ENCODE results near the gene NECTIN3. TPM values are rescaled to one million over a fixed set of nuclear protein-coding genes. Genes with fewer than 3 reads are reported as not detected.

NECTIN3 gene
- total and polyA plus RNA-seq, 2 of the 4 experiments (the other 2 are of a cell fraction) = 34.7 to 155 TPM

GRCh38 chr3:111190518-111190917 lies 118.9 kb downstream of the NECTIN3 start:
- no CpG with 5 or more reads among the region's 2 CpGs for WGBS, 2 experiments (ENCODE audit: extremely low coverage in 2 of 2, insufficient read length in 1 of 2)
- H2AK9ac ChIP-seq (replicated peaks; ENCODE audit: low read depth, low read length, poor library complexity) = no peak overlapping the region
- H3K79me1 ChIP-seq (ENCODE audit: low read depth in 1 of 2, low read length in 2 of 2) = peaks cover 27 to 40% of the 10 kb centered on the region in 2 experiments
- BruUV-seq (replicated peaks) = no TSS peak
- intact Hi-C loops (cut with micrococcal nuclease) (loop anchor here (5.0 kb wide), 1 partner anchor 147 kb away; no protein-coding TSS in a partner anchor), in situ Hi-C loops (cut with MboI; ENCODE audit: low sequenced_read_pairs) (no loop called here), dilution Hi-C loops (cut with HindIII; ENCODE audit: low sequenced_read_pairs, unreplicated experiment) (no loop called here)
- no peaks in the 10 kb centered on the region; the same call in 1 of the 2 replicates for H3K4me1 ChIP-seq (ENCODE audit: control insufficient read depth, insufficient read depth, low read length)
- no peak overlapping the region for H3K4me2 ChIP-seq (ENCODE audit: low read depth, low read length)
- no peak overlapping the region for H3K4ac ChIP-seq (ENCODE audit: low read depth, low read length)
- H3K9me3 ChIP-seq (ENCODE audit: control insufficient read depth, insufficient read depth, low read length) = no peaks in the 10 kb centered on the region
- H4K91ac ChIP-seq (ENCODE audit: insufficient read depth, low read depth, low read length) = no peak overlapping the region
- H2BK15ac ChIP-seq (ENCODE audit: low read depth, low read length) = no peak overlapping the region
- ChIA-PET CTCF (no interaction called here), POLR2A (ENCODE audit: unreplicated experiment) (no interaction called here)
- no peak for ATAC-seq (ENCODE audit: low read depth)
- no peak overlapping the region for H3K18ac ChIP-seq (ENCODE audit: low read depth, low read length)
- H3K9ac ChIP-seq (ENCODE audit: low read depth, low read length) = no peak overlapping the region
- no peak overlapping the region for H4K5ac ChIP-seq (ENCODE audit: low read depth, low read length)
- H2AK5ac ChIP-seq (ENCODE audit: low read depth, low read length) = no peak overlapping the region
- H2BK5ac ChIP-seq (ENCODE audit: low read depth, low read length, poor library complexity, severe bottlenecking) = no peak overlapping the region
- H2AFZ ChIP-seq (replicated peaks; ENCODE audit: low read length, poor library complexity) = no peak overlapping the region
- no peak overlapping the region for H3K4me3 ChIP-seq (ENCODE audit: insufficient read depth, low read depth, low read length)
- H4K20me1 ChIP-seq (ENCODE audit: insufficient read depth, low read length) = no peaks in the 10 kb centered on the region
- H3K14ac ChIP-seq (replicated peaks; ENCODE audit: low read depth, low read length) = no peak overlapping the region
- no peak overlapping the region for H3K27ac ChIP-seq (ENCODE audit: insufficient read depth, low read length)
- H3K56ac ChIP-seq (ENCODE audit: extremely low read depth, insufficient read depth, low read length) = no peak overlapping the region
- H3K36me3 ChIP-seq (ENCODE audit: control insufficient read depth, insufficient read depth, low read length) = peaks cover 25% of the 10 kb centered on the region
- H2BK20ac ChIP-seq (ENCODE audit: low read depth, low read length) = no peak overlapping the region
- no peaks in the 10 kb centered on the region for H3K27me3 ChIP-seq (ENCODE audit: control insufficient read depth, insufficient read depth, low read length)
- H3K9me1 ChIP-seq (ENCODE audit: insufficient read depth, low read length) = no peaks in the 10 kb centered on the region
- no peak overlapping the region for H2BK120ac ChIP-seq (ENCODE audit: low read depth, low read length)
- TF ChIP-seq RCOR1 (IDR thresholded peaks at IDR 0.05; ENCODE audit: insufficient replicate concordance, low read length) (no peak), FOS (IDR thresholded peaks at IDR 0.05; ENCODE audit: low read depth, low read length) (no peak), MAZ (IDR thresholded peaks at IDR 0.05; ENCODE audit: borderline replicate concordance, low read depth, low read length) (no peak), MAFK (IDR thresholded peaks at IDR 0.05; ENCODE audit: low read depth, low read length) (no peak), NFE2L2 (IDR thresholded peaks at IDR 0.05; ENCODE audit: low read depth, low read length) (no peak), RAD21 (IDR thresholded peaks at IDR 0.05; ENCODE audit: low read length) (no peak), CEBPB (IDR thresholded peaks at IDR 0.05; ENCODE audit: low read depth, low read length) (no peak), CHD1 (IDR thresholded peaks at IDR 0.05; ENCODE audit: low read depth, low read length) (no peak), BHLHE40 (IDR thresholded peaks at IDR 0.05; ENCODE audit: low read depth, low read length) (no peak), RFX5 (IDR thresholded peaks at IDR 0.05; ENCODE audit: low read depth, low read length) (no peak), SMC3 (IDR thresholded peaks at IDR 0.05; ENCODE audit: low read depth, low read length) (no peak)
- TF ChIP-seq, protein P1, sequence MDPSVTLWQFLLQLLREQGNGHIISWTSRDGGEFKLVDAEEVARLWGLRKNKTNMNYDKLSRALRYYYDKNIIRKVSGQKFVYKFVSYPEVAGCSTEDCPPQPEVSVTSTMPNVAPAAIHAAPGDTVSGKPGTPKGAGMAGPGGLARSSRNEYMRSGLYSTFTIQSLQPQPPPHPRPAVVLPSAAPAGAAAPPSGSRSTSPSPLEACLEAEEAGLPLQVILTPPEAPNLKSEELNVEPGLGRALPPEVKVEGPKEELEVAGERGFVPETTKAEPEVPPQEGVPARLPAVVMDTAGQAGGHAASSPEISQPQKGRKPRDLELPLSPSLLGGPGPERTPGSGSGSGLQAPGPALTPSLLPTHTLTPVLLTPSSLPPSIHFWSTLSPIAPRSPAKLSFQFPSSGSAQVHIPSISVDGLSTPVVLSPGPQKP (IDR thresholded peaks at IDR 0.05; ENCODE audit: borderline replicate concordance, low read depth, low read length) = no peak
- TF ChIP-seq, protein P2, sequence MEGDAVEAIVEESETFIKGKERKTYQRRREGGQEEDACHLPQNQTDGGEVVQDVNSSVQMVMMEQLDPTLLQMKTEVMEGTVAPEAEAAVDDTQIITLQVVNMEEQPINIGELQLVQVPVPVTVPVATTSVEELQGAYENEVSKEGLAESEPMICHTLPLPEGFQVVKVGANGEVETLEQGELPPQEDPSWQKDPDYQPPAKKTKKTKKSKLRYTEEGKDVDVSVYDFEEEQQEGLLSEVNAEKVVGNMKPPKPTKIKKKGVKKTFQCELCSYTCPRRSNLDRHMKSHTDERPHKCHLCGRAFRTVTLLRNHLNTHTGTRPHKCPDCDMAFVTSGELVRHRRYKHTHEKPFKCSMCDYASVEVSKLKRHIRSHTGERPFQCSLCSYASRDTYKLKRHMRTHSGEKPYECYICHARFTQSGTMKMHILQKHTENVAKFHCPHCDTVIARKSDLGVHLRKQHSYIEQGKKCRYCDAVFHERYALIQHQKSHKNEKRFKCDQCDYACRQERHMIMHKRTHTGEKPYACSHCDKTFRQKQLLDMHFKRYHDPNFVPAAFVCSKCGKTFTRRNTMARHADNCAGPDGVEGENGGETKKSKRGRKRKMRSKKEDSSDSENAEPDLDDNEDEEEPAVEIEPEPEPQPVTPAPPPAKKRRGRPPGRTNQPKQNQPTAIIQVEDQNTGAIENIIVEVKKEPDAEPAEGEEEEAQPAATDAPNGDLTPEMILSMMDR (conservative IDR thresholded peaks at IDR 0.05; ENCODE audit: low read depth, low read length) = no peak
- no peak overlapping the region for H4K8ac ChIP-seq (ENCODE audit: low read depth in 2 of 2, low read length in 2 of 2)
- H3K23ac ChIP-seq (ENCODE audit: low read depth, low read length) = no peak overlapping the region
- no peak for DNase-seq

Measured in IMR-90 (cell line).